Large intestine (tissue), 12 donors: ENCODE data around the gene SYNGR3. TPM values are rescaled to one million over a fixed set of nuclear protein-coding genes. Genes with fewer than 3 reads are reported as not detected.
A peak's percentile ranks its signal among the peaks of the same experiment; 100 is the strongest.

Experiments
- DNase-seq, 2 donors: peaks; one replicate each; pipeline versions ENCODE4 v3.0.0 to v3.0.0-alpha.2; 2013
- H3K27ac ChIP-seq: one replicate; pipeline ENCODE4 v1.5.1; 2013; ENCODE audit warnings: low read length
- H3K27me3 ChIP-seq: 2 replicates; pipeline ENCODE4 v1.6.1; 2013; ENCODE audit warnings: low read length; ENCODE audit not compliant: control insufficient read depth, insufficient read depth
- H3K36me3 ChIP-seq: 2 replicates; pipeline ENCODE4 v1.6.1; 2013; ENCODE audit warnings: low read length; ENCODE audit not compliant: control insufficient read depth, insufficient read depth
- H3K4me1 ChIP-seq: one replicate; pipeline ENCODE4 v1.6.1; 2013; ENCODE audit warnings: low read length; ENCODE audit not compliant: control insufficient read depth, insufficient read depth
- H3K4me3 ChIP-seq: one replicate; pipeline ENCODE4 v1.5.1; 2013; ENCODE audit warnings: low read length
- H3K9me3 ChIP-seq: one replicate; pipeline ENCODE4 v1.6.1; 2013; ENCODE audit warnings: mild to moderate bottlenecking, low read depth, low read length, moderate library complexity; ENCODE audit not compliant: control insufficient read depth
- WGBS: methylation state at CpG from one replicate; pipeline ENCODE4 v1.1.5; 2013; ENCODE audit warnings: low lambda C conversion rate; ENCODE audit not compliant: insufficient coverage; 5-methylcytosine and 5-hydroxymethylcytosine counted together
- long read RNA-seq, 11 donors: transcript quantifications; one replicate each; lab custom pipeline, GENCODE V29; 2026
- polyA plus RNA-seq: library from polyadenylated mRNA; unstranded; fragments of 120-200 nt; gene quantifications from one replicate; pipeline ENCODE4 v1.2.1, GENCODE V29; 2013

Gene SYNGR3
- 4.2 TPM for polyA plus RNA-seq
- long read RNA-seq, donor 1, partial matches to known transcripts = 0 of 1 reads
- long read RNA-seq, donor 1, other reads (novel, unspliced or antisense) = 0 of 1 reads
- long read RNA-seq, donor 2, partial matches to known transcripts = 0 of 2 reads
- long read RNA-seq, donor 2, other reads (novel, unspliced or antisense) = 0 of 2 reads
- long read RNA-seq, donor 3 = 0 reads
- long read RNA-seq, donor 4 = 0 reads
- long read RNA-seq, donor 5, partial matches to known transcripts = 0 of 4 reads
- long read RNA-seq, donor 5, other reads (novel, unspliced or antisense) = 0 of 4 reads
- long read RNA-seq, donor 6, partial matches to known transcripts = 0 of 2 reads
- long read RNA-seq, donor 6, other reads (novel, unspliced or antisense) = 0 of 2 reads
- long read RNA-seq, donor 7, partial matches to known transcripts = 0 of 2 reads
- long read RNA-seq, donor 7, other reads (novel, unspliced or antisense) = 0 of 2 reads
- long read RNA-seq, donor 8, partial matches to known transcripts = 0 of 1 reads
- long read RNA-seq, donor 8, other reads (novel, unspliced or antisense) = 0 of 1 reads
- long read RNA-seq, donor 9, partial matches to known transcripts = 0 of 1 reads
- long read RNA-seq, donor 9, other reads (novel, unspliced or antisense) = 0 of 1 reads
- long read RNA-seq, donor 10 = 0 reads
- long read RNA-seq, donor 11, partial matches to known transcripts = 0 of 1 reads
- long read RNA-seq, donor 11, other reads (novel, unspliced or antisense) = 0 of 1 reads

- no CpG with 5 or more reads among the region's 67 CpGs for WGBS
- Histone ChIP-seq H3K27ac (no peak within 1 kb of the TSS), H3K9me3 (peaks cover 21% of the 10 kb centered on the region), H3K4me1 (peaks cover 41% of the 10 kb centered on the region), H3K4me3 (peak within 1 kb of the TSS; percentile 33), H3K27me3 (peaks cover 30% of the 10 kb centered on the region), H3K36me3 (peaks cover 23% of the 10 kb centered on the region)
- DNase-seq = no peak
Measured at GRCh38 chr16:1989209-1990100, at the start of gene SYNGR3. SYNGR3 (plus strand) TSS chr16:1989970; CDS start chr16:1990103, 133 bp downstream.

GRCh38 chr16:1940273-1941161 lies 49.3 kb upstream of the SYNGR3 start:
- peak overlapping the region; percentile 96 for H3K4me3 ChIP-seq
- no peaks in the 10 kb centered on the region for H3K27me3 ChIP-seq
- peaks cover 19% of the 10 kb centered on the region for H3K36me3 ChIP-seq
- WGBS = no CpG with 5 or more reads among the region's 23 CpGs
- peaks cover 2% of the 10 kb centered on the region for H3K9me3 ChIP-seq
- DNase-seq = peak; percentile 77 to 88
- H3K27ac ChIP-seq = peak overlapping the region; percentile 96
- peaks cover 41% of the 10 kb centered on the region for H3K4me1 ChIP-seq

GRCh38 chr16:1941162-1942046 lies 48.4 kb upstream of the SYNGR3 start:
- H3K4me1 ChIP-seq = peaks cover 41% of the 10 kb centered on the region
- peak overlapping the region; percentile 96 for H3K4me3 ChIP-seq

GRCh38 chr16:1942047-1942809 lies 47.5 kb upstream of the SYNGR3 start:
- peaks cover 17% of the 10 kb centered on the region for H3K36me3 ChIP-seq
- H3K27me3 ChIP-seq = no peaks in the 10 kb centered on the region
- H3K4me1 ChIP-seq = peaks cover 41% of the 10 kb centered on the region
- WGBS = no CpG with 5 or more reads among the region's 17 CpGs
- peak overlapping the region; percentile 96 for H3K4me3 ChIP-seq
- DNase-seq = peak in 1 of 2 donors; percentile 41
- H3K27ac ChIP-seq = peak overlapping the region; percentile 96
- H3K9me3 ChIP-seq = peaks cover 2% of the 10 kb centered on the region

More at GRCh38 chr16:1941162-1942046, 48.4 kb upstream of the SYNGR3 start:
- DNase-seq = no peak
- Histone ChIP-seq H3K27ac (peak overlapping the region; percentile 96), H3K27me3 (no peaks in the 10 kb centered on the region), H3K36me3 (peaks cover 19% of the 10 kb centered on the region), H3K9me3 (peaks cover 2% of the 10 kb centered on the region)
- no CpG with 5 or more reads among the region's 30 CpGs for WGBS

GRCh38 chr16:1942810-1943726 lies 46.7 kb upstream of the SYNGR3 start, which contains the start of gene MSRB1:
MSRB1 (minus strand) TSS chr16:1943199; CDS start chr16:1943156, 43 bp downstream.
- WGBS = 20% methylated on average over 1 of the region's 77 CpGs

GRCh38 chr16:1944612-1945199 lies 45.1 kb upstream of the SYNGR3 start:
- peaks cover 28% of the 10 kb centered on the region for H3K4me1 ChIP-seq
- H3K4me3 ChIP-seq = no peak overlapping the region
- H3K27me3 ChIP-seq = no peaks in the 10 kb centered on the region
- H3K27ac ChIP-seq = no peak overlapping the region
- no CpG with 5 or more reads among the region's 21 CpGs for WGBS
- H3K36me3 ChIP-seq = peaks cover 4% of the 10 kb centered on the region
- H3K9me3 ChIP-seq = peaks cover 2% of the 10 kb centered on the region
- no peak for DNase-seq

More at GRCh38 chr16:1942810-1943726, 46.7 kb upstream of the SYNGR3 start, which contains the start of gene MSRB1:
- peak within 1 kb of the TSS; percentile 96 for H3K27ac ChIP-seq
- H3K36me3 ChIP-seq = peaks cover 17% of the 10 kb centered on the region
- peaks cover 41% of the 10 kb centered on the region for H3K4me1 ChIP-seq
- peak; percentile 99 for DNase-seq
- peaks cover 2% of the 10 kb centered on the region for H3K9me3 ChIP-seq
- no peaks in the 10 kb centered on the region for H3K27me3 ChIP-seq
- H3K4me3 ChIP-seq = peak within 1 kb of the TSS; percentile 96

GRCh38 chr16:1945559-1946391 lies 44.0 kb upstream of the SYNGR3 start:
- Histone ChIP-seq H3K4me3 (no peak overlapping the region), H3K36me3 (no peaks in the 10 kb centered on the region), H3K9me3 (peaks cover 2% of the 10 kb centered on the region), H3K27me3 (no peaks in the 10 kb centered on the region), H3K27ac (no peak overlapping the region), H3K4me1 (peaks cover 18% of the 10 kb centered on the region)
- no peak for DNase-seq
- no CpG with 5 or more reads among the region's 19 CpGs for WGBS
